Fibroblast of the conjunctiva (primary cell): ENCODE measurements around the gene ETV2.
"Not testable (repeated sequence)": the region's sequence is repeated elsewhere in the genome, so short reads cannot be mapped to it uniquely, and the experiment has no call there.

Experiments
- DNase-seq: peaks from one replicate; pipeline ENCODE4 v3.0.0-alpha.2; 2010; ENCODE audit warnings: low read depth

Gene ETV2

GRCh38 chr19:35628565-35629331, 12.8 kb upstream of the ETV2 start, which contains the start of gene RBM42:
Gene RBM42, plus strand, starts transcription at chr19:35629036. Its CDS starts 118 bp downstream, at chr19:35629154.
- peak; percentile 98 for DNase-seq

DNA sequence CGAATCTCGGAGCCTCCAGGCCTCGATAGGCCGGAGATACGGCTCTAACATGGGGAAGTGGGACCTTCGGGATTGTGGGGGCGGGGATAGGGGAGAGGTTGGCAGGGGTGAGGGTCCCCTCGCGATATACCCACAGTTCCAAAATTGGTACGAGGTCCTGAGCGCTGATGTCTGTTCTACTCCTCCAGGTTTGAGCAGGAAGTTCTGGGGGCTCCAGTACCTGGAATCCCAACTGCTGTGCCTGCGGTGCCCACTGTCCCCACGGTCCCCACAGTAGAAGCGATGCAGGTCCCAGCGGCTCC, 12.3 kb upstream of the ETV2 start:
- no peak for DNase-seq

DNA sequence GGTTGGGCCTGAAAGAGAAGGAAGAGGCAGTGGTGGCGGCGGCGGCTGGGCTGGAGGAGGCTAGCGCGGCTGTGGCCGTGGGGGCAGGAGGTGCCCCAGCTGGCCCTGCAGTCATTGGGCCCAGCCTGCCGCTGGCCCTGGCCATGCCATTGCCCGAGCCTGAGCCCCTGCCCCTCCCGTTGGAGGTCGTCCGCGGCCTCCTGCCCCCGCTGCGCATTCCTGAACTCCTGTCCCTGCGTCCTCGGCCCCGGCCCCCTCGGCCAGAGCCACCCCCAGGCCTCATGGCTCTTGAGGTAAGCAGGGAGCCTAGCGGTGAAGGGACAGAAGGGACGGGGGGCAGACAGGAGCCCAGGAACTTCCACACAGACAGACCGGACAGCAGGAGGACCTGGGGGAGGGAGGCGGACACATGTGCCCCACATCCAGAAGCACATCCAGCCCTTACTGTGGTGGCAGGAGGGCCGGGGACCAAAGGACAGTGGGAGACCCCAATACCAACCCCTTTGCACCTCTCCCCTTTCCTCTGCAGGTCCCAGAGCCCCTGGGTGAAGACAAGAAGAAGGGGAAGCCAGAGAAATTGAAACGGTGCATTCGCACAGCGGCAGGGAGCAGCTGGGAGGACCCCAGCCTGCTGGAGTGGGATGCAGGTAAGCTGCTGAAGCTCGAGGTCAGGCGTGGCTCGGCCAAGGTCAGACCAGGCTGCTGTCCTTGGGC, 7.7 kb upstream of the ETV2 start:
- DNase-seq, result no peak

DNA sequence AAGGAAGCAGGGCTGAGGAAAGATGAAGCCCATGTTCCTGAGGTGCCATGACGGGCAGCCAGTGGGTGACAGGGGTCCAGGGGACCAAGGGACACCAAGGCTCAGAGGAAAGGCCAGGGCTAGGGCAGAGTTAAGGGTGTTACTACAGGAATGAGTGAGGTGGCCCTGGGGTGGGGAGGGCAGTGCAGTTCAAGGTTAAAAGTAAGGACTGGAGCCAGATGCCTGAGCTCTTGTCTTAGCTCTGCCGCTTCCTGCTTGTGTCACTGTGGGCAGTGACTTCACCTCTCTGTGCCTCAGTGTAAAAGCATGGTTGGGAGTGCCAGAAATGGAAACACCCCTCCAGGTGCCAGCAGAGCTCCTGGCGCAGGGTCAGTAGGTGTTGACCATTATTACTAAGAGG, 4.9 kb upstream of the ETV2 start:
- no peak for DNase-seq

GRCh38 chr19:35637165-35637564, 4.4 kb upstream of the ETV2 start:
- DNase-seq, result no peak

GRCh38 chr19:35639321-35639639, 2.3 kb upstream of the ETV2 start:
- no peak for DNase-seq

GRCh38 chr19:35639863-35640262, 1.7 kb upstream of the ETV2 start:
- DNase-seq, result no peak

GRCh38 chr19:35642312-35642711, 767 bp downstream of the ETV2 start:
- no peak for DNase-seq

DNA sequence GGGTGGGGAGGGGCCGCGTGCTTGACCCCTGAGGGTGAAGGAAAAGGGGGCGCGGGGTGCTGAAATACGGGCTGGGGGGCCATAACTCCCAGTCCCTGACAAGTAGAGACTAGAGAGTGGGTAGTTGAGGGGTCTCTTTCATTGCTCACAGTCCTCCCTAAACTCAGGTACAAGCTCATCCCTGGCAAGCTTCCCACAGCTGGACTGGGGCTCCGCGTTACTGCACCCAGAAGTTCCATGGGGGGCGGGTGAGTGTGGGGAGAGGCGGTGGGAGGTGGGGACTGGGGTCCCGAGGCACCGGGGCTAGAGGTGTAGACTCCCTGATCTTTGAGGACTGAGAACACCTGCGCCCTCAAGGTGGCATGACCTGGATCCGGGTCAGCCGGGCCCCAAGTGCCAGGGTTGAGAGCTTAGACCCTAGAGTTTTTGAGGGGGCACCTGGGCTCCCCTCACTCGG, 1.3 kb downstream of the ETV2 start:
- DNase-seq, result no peak

- DNase-seq, result peak; percentile 39
These were observed 2.0 kb downstream of the ETV2 start for GRCh38 chr19:35643255-35644205.

- DNase-seq, result peak; percentile 91
These were observed 2.9 kb downstream of the ETV2 start for GRCh38 chr19:35644206-35644986.

GRCh38 chr19:35644987-35645679, 3.6 kb downstream of the ETV2 start:
- DNase-seq, result no peak

- DNase-seq, result no peak
These were observed 4.4 kb downstream of the ETV2 start for GRCh38 chr19:35645680-35646511.

DNA sequence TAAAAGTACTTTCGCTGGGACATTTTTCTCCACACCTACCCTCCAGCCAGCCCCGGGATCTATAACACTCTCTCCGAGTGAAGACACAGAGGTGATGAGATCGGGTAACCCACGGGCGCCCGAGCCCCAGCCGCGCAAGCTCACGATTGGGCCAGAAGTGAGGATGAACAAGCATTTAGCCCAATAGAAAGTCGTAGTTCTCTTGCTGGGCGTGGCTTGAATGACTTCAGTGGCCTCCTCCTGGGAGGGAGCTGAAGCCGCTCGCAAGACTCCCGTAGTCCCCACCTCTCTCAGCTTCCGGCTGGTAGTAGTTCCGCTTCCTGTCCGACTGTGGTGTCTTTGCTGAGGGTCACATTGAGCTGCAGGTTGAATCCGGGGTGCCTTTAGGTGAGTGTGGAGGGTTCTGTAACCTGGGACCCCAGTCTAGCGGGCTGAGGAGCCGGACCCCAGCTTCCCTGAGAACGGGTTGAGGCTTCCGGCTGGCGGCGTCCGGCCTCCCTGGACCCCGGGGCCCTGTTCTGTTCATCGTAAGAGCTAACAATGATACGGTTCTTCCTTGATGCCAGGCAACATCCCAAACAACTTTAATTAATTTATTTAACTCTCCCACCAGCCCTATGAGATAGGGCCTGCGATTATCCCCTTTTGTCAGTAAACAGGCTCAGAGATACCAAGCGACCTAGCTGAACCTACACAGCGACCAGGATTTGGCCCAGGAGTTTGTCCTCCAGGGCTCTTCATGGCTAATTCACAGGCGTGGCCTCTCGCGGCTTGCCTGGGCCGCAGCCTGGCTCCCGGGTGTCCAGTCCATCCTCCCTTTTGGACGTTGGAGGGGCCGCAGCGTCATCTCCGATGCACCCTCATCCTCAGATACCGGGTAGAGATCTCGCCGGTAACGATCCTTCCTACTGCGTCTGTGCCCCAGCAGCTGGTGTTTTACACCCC, 6.7 kb downstream of the ETV2 start, which contains the start of gene COX6B1:
TSS of gene COX6B1 (plus strand) at position 307 of the 945 bp plus-strand sequence. CDS start 2,921 bp downstream, outside the sequence.
- peak; percentile 94 for DNase-seq

DNA sequence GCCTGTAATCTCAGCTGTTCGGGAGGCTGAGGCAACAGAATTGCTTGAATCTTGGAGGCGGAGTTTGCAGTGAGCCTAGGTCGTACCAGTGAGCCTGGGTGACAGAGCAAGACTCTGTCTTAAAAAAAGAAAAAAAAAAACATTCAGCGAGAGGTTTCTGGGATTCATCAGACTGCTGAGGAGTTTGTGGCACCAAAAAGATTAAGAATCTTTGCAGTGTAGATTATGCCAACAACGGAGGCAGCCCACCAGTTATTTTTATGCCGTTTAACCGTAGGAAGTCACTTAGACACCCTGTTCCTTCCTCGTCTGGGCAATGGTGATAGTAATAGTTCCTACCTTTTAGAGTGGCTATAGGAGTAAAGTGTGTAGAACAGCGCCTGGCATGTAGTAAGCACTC, 9.0 kb downstream of the ETV2 start:
- DNase-seq, result no peak

DNA sequence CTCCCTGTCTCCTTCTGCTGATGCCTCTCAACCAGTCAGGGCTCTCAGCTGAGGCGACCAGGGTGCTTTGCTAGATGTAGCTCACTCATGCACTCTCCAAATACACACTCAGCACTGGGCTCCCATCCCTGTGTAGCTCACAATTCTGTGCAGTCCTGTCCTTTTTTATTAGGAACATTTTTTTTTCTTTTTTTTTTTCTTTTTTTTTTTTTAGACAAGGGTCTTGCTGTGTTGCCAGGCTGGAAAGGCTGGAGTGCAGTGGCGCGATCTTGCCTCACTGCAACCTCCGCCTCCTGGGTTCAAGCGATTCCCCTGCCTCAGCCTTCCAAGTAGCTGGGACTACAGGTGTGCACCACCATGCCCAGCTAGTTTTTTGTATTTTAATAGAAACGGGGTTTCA, 13.3 kb downstream of the ETV2 start:
- DNase-seq, result not testable (repeated sequence)

GRCh38 chr19:35655600-35655999, 14.1 kb downstream of the ETV2 start:
- DNase-seq, result no peak

- DNase-seq, result no peak
These were observed 15.2 kb downstream of the ETV2 start for GRCh38 chr19:35656700-35657099.
